GM12801 (cell line): ENCODE results near the gene TRPC4AP.

Experiments
- TF ChIP-seq, protein P1 (sequence below): IDR thresholded peaks from one replicate; pipeline ENCODE4 v1.5.1; 2011; ENCODE audit warnings: control low read depth; ENCODE audit not compliant: insufficient read length; ENCODE audit errors: extremely low read depth

The TRPC4AP gene

DNA sequence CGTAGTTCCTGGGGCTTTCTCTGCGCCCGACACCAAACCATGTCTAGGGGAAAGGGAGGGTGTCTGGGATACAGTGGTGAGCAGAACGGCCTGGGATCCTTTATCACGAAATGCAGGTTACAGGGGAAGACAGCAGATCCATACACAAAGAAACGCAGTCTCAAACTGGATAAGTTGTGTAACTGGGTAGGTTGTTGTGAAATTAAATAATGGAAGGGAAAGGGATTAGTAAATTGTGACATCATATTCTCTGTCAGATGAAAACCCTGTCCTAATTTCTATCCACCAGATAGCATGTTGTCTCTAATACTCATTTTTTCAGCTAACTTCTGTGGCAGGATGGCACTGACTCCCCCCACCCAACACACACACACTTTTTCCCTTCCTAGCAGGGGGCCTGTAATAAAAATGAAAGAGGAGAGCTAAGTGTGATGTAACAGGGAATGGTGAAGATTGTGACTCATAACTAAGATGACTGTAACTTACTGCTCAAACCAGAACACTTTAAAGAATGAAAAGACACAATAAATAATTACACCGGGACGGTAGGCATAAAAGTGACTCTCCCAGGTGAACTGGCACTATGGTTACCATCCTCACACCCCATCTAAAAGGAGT lies 769 bp upstream of the TRPC4AP start:
- TF ChIP-seq, protein P1, sequence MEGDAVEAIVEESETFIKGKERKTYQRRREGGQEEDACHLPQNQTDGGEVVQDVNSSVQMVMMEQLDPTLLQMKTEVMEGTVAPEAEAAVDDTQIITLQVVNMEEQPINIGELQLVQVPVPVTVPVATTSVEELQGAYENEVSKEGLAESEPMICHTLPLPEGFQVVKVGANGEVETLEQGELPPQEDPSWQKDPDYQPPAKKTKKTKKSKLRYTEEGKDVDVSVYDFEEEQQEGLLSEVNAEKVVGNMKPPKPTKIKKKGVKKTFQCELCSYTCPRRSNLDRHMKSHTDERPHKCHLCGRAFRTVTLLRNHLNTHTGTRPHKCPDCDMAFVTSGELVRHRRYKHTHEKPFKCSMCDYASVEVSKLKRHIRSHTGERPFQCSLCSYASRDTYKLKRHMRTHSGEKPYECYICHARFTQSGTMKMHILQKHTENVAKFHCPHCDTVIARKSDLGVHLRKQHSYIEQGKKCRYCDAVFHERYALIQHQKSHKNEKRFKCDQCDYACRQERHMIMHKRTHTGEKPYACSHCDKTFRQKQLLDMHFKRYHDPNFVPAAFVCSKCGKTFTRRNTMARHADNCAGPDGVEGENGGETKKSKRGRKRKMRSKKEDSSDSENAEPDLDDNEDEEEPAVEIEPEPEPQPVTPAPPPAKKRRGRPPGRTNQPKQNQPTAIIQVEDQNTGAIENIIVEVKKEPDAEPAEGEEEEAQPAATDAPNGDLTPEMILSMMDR = no peak

DNA sequence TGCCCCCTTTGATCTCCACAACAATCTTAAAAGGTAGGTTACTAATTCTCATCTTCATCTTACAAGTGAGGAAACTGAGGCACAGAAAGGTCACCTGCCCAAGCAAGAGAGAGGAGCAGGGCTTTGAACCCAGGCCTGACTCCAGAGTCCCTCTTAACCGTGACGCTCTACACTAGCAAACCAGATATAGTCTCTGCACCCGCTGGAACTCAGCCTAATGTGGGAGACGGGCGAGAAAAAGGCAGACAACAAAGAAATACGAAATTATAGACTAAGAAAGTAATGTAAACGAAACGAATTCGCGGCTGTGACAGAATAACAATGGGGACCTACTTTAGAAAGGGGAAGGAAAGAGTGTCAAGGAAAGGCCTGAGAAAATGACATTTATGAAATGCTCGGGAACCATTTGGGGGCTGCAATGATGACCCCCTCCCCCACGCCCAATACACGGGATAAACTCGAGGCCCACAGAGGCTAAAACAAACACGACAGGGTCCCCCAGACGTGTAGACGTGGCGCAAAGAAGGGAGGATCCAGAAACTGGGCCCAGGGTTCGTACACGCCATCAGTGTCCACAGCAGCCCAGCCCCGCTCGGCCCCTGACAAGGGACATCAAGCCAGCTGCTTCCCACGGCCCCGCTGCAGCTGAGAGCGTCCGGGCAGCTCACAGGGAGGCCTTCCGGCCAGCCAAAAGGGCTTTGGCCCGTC lies 637 bp downstream of the TRPC4AP start:
- TF ChIP-seq, protein P1 = no peak

DNA sequence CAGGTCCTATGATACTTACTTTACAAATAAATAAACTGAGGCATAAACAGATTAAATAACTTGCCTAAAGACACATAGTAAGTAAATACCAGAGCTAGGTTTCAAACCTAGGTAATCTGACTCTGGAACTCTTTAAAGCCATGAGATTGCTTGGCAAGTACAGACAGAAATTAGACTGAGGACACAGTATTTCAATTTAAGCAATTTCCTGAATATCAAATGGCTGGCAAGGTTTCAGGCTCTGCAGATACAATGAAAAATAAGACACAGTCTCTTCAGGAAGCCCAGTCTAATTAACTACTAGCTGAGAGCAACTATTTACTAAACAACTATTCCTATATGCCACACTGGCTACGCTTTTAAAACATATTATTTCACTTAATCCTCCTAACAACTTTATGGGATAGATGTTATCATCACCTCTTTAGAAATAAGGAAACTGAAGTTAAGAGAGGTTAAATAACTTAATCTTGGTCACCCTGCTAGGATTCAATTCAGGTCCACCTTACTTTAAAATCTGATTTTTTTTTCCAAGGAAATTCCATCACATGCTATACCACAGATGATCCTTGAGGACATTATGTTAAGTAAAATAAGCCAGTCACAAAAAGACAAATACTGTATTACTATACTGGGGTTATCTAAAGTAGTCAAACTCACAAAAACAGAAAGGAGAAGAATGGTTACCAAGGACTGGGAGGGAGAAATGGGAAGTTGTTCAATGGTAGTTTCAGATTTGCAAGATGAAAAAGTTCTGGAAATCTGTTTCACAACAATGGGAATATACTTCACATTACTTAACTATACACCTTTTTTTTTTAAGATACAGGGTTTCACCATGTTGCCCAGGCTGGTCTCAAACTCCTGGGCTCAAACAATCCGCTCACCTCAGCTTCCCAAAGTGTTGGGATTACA lies 4.1 kb downstream of the TRPC4AP start:
- TF ChIP-seq, protein P1 = no peak

DNA sequence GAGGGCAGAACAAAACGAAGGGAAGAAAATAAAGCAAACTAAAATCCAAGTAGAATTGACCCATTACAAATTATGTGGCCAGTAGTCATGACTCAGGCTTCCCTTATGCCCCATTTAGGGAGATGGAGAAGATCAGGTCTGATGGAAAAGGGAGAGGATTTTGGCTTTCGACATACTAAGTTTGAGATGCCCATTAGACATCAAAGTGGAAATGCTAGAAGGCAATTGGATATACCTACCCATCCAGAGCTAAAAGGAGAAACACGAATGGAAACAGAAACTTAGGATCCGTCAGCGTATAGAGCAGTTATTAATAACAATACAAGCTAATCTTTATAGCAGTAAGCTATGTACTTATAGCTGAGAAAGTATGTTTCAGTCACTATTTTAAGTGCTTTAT lies 4.8 kb downstream of the TRPC4AP start:
- TF ChIP-seq, protein P1 = no peak

DNA sequence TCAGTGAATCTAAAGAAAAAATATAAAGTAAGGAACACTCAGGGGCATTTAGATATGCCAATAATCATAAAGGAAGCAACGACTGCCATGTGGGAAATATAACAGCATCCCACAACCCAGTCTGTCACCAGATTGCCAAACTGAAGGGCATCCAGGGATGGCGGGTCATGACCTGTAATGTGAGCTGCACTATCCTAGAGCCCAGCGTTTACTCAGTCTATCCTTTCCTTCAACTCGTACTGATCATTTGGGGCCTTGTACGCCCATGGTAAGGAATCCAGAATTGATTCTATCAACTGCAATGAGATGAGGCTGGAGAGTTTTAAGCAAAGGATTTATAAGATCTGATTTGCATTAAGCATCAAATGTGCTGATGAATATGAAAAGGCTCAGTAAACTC lies 5.3 kb downstream of the TRPC4AP start:
- TF ChIP-seq, protein P1 = no peak

DNA sequence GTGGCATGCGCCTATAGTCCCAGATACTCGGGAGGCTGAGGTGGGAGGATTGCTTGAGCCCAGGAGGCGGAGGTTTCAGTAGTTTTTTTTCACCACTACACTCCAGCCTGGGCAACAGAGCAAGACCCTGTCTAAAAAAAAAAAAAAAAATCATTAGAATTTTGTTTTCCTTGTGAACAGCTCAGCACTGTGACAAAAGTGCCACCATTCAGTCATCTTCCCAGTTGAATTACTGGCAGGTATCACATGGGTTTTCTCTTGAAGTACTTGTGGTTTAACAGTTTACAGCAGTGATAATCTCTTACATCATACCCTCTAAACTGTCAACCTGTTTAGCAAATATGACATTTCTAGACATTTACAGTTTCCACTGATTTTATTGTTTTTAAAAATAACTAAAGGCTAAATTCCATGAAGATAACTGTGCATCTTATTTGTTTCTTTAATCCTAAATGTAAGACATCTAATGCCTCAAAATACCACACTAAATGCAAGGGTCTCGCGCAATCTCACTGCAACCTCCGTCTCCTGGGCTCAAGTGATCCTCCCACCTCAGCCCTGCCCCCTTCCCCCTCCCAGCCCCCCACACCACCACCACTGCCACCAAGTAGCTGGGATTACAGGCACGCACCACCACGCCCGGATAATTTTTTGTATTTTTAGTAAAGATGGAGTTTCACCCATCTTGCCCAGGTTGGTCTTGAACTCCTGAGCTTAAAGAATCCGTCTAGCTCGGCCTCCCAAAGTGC lies 7.0 kb downstream of the TRPC4AP start:
- TF ChIP-seq, protein P1 = no peak
